GM21619 (cell line): ENCODE measurements around the gene HNRNPL.
"Not testable (repeated sequence)": the region's sequence is repeated elsewhere in the genome, so short reads cannot be mapped to it uniquely, and the experiment has no call there.

Experiments
- ATAC-seq: cut with Tn5 transposase; IDR thresholded peaks from one replicate; pipeline ENCODE4 v1.9.1; 2021; ENCODE audit not compliant: unreplicated experiment

The HNRNPL gene

GRCh38 chr19:38830039-38830733 is 19.6 kb downstream of the HNRNPL start:
- no peak for ATAC-seq

- not testable (repeated sequence) for ATAC-seq
Measured at GRCh38 chr19:38829203-38829602, 20.6 kb downstream of the HNRNPL start.

GRCh38 chr19:38826856-38827551 is 22.8 kb downstream of the HNRNPL start:
- no peak for ATAC-seq

- not testable (repeated sequence) for ATAC-seq
Measured at GRCh38 chr19:38825936-38826335, 23.9 kb downstream of the HNRNPL start.

- not testable (repeated sequence) for ATAC-seq
Measured at GRCh38 chr19:38821230-38821825, 28.5 kb downstream of the HNRNPL start.

GRCh38 chr19:38819231-38819920 is 30.4 kb downstream of the HNRNPL start:
- no peak for ATAC-seq

GRCh38 chr19:38817081-38817480 is 32.7 kb downstream of the HNRNPL start:
- no peak for ATAC-seq

- no peak for ATAC-seq
Measured at GRCh38 chr19:38816131-38816750, 33.5 kb downstream of the HNRNPL start.

GRCh38 chr19:38815059-38816001 is 34.5 kb downstream of the HNRNPL start:
- ATAC-seq, result no peak

- not testable (repeated sequence) for ATAC-seq
Measured at GRCh38 chr19:38813932-38814331, 35.9 kb downstream of the HNRNPL start.

- no peak for ATAC-seq
Measured at GRCh38 chr19:38813323-38813722, 36.5 kb downstream of the HNRNPL start.

- ATAC-seq, result no peak
Measured at GRCh38 chr19:38812841-38813320, 36.9 kb downstream of the HNRNPL start, which contains the start of gene LGALS4. LGALS4 (minus strand) TSS chr19:38812945; CDS start chr19:38812886, 59 bp downstream.

GRCh38 chr19:38812009-38812840 is 37.6 kb downstream of the HNRNPL start:
- no peak for ATAC-seq

GRCh38 chr19:38809592-38810252 is 40.1 kb downstream of the HNRNPL start:
- no peak for ATAC-seq

GRCh38 chr19:38808741-38809140 is 41.0 kb downstream of the HNRNPL start:
- no peak for ATAC-seq

- not testable (repeated sequence) for ATAC-seq
Measured at GRCh38 chr19:38807374-38808098, 42.2 kb downstream of the HNRNPL start.

GRCh38 chr19:38806371-38806770 is 43.4 kb downstream of the HNRNPL start:
- ATAC-seq, result no peak

- ATAC-seq, result no peak
Measured at GRCh38 chr19:38805180-38805579, 44.6 kb downstream of the HNRNPL start.
